SK-N-SH treated with all-trans-retinoic acid at 6 μM for 48 hours (cell line): Measurements from ENCODE around the gene PID1.

Experiments used
- BACH2 ChIP-seq: fragments of 250-450 bp; sonication (Bioruptor Pico); IDR thresholded peaks from 2 replicates; pipeline ENCODE4 v1.9.0; 2021; ENCODE audit warnings: mild to moderate bottlenecking, borderline replicate concordance
- ESRRG ChIP-seq: fragments of 250-450 bp; sonication (Bioruptor Pico); IDR thresholded peaks from 2 replicates; pipeline ENCODE4 v1.6.1; 2021; ENCODE audit warnings: mild to moderate bottlenecking
- OSR1 ChIP-seq: fragments of 250-450 bp; sonication (Bioruptor Pico); IDR thresholded peaks from 2 replicates; pipeline ENCODE4 v1.8.0; 2022; ENCODE audit warnings: moderate library complexity, mild to moderate bottlenecking, inconsistent platforms
- PPARA ChIP-seq: fragments of 250-450 bp; sonication (Bioruptor Pico); IDR thresholded peaks from 2 replicates; pipeline ENCODE4 v1.5.0; 2020; ENCODE audit warnings: mild to moderate bottlenecking, borderline replicate concordance
- RARB ChIP-seq: fragments of 250-450 bp; sonication (Bioruptor Pico); IDR thresholded peaks from 2 replicates; pipeline ENCODE4 v1.8.0; 2021; ENCODE audit warnings: mild to moderate bottlenecking, moderate library complexity
- SNAI2 ChIP-seq: fragments of 250-450 bp; sonication (Bioruptor Pico); IDR thresholded peaks from 2 replicates; pipeline ENCODE4 v1.5.0; 2020; ENCODE audit warnings: mild to moderate bottlenecking, moderate library complexity
- TCF4 ChIP-seq: fragments of 250-450 bp; sonication (Bioruptor Pico); IDR thresholded peaks from 2 replicates; pipeline ENCODE4 v1.8.0; 2021; ENCODE audit warnings: mild to moderate bottlenecking, moderate library complexity, borderline replicate concordance
- ZC3H10 ChIP-seq: fragments of 250-450 bp; sonication (Bioruptor Pico); IDR thresholded peaks from 2 replicates; pipeline ENCODE4 v1.5.1; 2021; ENCODE audit warnings: mild to moderate bottlenecking, moderate library complexity
- ZFP3 ChIP-seq: fragments of 250-450 bp; sonication (Bioruptor Pico); IDR thresholded peaks from 2 replicates; pipeline ENCODE4 v1.5.0; 2020; ENCODE audit warnings: mild to moderate bottlenecking, moderate library complexity
- ZNF565 ChIP-seq: fragments of 450-650 bp; formaldehyde crosslinking; conservative IDR thresholded peaks from 2 replicates; pipeline ENCODE4 v1.5.0; 2020; ENCODE audit warnings: low read depth, mild to moderate bottlenecking, moderate library complexity
- ZNF70 ChIP-seq: fragments of 450-650 bp; formaldehyde crosslinking; IDR thresholded peaks from 2 replicates; pipeline ENCODE4 v1.5.0; 2020; ENCODE audit warnings: mild to moderate bottlenecking, moderate library complexity
- TF ChIP-seq, protein P1 (sequence below): fragments of 250-450 bp; sonication (Bioruptor Pico); IDR thresholded peaks from 2 replicates; pipeline ENCODE4 v1.8.0; 2020; ENCODE audit warnings: mild to moderate bottlenecking, moderate library complexity, borderline replicate concordance
- TF ChIP-seq, protein P2 (sequence below): fragments of 250-450 bp; sonication (Bioruptor Pico); IDR thresholded peaks from 2 replicates; pipeline ENCODE4 v1.5.1; 2020; ENCODE audit warnings: low read depth, mild to moderate bottlenecking, moderate library complexity
- TF ChIP-seq, protein P3 (sequence below): fragments of 250-450 bp; sonication (Bioruptor Pico); IDR thresholded peaks from 2 replicates; pipeline ENCODE4 v1.5.0; 2020; ENCODE audit warnings: mild to moderate bottlenecking, moderate library complexity

DNA sequence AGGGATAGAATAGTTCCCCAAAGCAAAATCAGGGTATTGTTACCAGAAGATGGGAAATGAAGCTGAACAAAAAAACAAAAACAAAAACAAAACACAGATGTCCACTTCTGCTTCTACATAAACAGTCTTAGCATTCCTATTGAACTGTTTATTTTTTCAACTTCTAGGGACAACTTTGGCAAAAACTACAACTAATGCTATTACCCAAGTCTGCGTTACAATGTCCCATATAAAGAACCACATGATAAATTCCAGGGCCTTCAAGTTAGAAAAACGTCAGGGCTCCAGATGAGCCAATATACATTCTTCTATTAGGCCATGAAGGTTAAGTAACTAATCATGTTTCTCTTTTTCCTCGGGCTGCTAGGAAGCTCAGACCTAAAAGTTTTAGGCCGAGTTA lies 16.9 kb downstream of the PID1 start:
- TF ChIP-seq, protein P1, sequence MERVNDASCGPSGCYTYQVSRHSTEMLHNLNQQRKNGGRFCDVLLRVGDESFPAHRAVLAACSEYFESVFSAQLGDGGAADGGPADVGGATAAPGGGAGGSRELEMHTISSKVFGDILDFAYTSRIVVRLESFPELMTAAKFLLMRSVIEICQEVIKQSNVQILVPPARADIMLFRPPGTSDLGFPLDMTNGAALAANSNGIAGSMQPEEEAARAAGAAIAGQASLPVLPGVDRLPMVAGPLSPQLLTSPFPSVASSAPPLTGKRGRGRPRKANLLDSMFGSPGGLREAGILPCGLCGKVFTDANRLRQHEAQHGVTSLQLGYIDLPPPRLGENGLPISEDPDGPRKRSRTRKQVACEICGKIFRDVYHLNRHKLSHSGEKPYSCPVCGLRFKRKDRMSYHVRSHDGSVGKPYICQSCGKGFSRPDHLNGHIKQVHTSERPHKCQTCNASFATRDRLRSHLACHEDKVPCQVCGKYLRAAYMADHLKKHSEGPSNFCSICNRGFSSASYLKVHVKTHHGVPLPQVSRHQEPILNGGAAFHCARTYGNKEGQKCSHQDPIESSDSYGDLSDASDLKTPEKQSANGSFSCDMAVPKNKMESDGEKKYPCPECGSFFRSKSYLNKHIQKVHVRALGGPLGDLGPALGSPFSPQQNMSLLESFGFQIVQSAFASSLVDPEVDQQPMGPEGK (CRISPR knock-in tag) = no peak
- TF ChIP-seq, protein P2, sequence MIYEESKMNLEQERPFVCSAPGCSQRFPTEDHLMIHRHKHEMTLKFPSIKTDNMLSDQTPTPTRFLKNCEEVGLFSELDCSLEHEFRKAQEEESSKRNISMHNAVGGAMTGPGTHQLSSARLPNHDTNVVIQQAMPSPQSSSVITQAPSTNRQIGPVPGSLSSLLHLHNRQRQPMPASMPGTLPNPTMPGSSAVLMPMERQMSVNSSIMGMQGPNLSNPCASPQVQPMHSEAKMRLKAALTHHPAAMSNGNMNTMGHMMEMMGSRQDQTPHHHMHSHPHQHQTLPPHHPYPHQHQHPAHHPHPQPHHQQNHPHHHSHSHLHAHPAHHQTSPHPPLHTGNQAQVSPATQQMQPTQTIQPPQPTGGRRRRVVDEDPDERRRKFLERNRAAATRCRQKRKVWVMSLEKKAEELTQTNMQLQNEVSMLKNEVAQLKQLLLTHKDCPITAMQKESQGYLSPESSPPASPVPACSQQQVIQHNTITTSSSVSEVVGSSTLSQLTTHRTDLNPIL (CRISPR knock-in tag) = no peak
- TF ChIP-seq ZC3H10 (CRISPR knock-in tag) (no peak), ZFP3 (CRISPR knock-in tag) (no peak), ZNF565 (CRISPR knock-in tag) (no peak), ZNF70 (no peak), SNAI2 (no peak), OSR1 (no peak), ESRRG (CRISPR knock-in tag) (no peak), RARB (no peak), PPARA (no peak), BACH2 (CRISPR knock-in tag) (no peak), TCF4 (CRISPR knock-in tag) (no peak)
- TF ChIP-seq, protein P3, sequence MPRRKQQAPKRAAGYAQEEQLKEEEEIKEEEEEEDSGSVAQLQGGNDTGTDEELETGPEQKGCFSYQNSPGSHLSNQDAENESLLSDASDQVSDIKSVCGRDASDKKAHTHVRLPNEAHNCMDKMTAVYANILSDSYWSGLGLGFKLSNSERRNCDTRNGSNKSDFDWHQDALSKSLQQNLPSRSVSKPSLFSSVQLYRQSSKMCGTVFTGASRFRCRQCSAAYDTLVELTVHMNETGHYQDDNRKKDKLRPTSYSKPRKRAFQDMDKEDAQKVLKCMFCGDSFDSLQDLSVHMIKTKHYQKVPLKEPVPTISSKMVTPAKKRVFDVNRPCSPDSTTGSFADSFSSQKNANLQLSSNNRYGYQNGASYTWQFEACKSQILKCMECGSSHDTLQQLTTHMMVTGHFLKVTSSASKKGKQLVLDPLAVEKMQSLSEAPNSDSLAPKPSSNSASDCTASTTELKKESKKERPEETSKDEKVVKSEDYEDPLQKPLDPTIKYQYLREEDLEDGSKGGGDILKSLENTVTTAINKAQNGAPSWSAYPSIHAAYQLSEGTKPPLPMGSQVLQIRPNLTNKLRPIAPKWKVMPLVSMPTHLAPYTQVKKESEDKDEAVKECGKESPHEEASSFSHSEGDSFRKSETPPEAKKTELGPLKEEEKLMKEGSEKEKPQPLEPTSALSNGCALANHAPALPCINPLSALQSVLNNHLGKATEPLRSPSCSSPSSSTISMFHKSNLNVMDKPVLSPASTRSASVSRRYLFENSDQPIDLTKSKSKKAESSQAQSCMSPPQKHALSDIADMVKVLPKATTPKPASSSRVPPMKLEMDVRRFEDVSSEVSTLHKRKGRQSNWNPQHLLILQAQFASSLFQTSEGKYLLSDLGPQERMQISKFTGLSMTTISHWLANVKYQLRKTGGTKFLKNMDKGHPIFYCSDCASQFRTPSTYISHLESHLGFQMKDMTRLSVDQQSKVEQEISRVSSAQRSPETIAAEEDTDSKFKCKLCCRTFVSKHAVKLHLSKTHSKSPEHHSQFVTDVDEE (CRISPR knock-in tag) = no peak
